Measurements from ENCODE around the gene STAM.

STAM gene

GRCh38 chr10:17647326-17647725 lies 3.4 kb downstream of the STAM start:
- no peak for DNase-seq (ENCODE audit: low read depth in 2 of 2)

GRCh38 chr10:17648243-17649035 lies 4.5 kb downstream of the STAM start:
- DNase-seq (ENCODE audit: low read depth in 2 of 2), result peak in 1 of 2 experiments; percentile 26

- DNase-seq (ENCODE audit: low read depth in 2 of 2), result no peak
Observed at GRCh38 chr10:17649052-17649451, 5.1 kb downstream of the STAM start.

DNA sequence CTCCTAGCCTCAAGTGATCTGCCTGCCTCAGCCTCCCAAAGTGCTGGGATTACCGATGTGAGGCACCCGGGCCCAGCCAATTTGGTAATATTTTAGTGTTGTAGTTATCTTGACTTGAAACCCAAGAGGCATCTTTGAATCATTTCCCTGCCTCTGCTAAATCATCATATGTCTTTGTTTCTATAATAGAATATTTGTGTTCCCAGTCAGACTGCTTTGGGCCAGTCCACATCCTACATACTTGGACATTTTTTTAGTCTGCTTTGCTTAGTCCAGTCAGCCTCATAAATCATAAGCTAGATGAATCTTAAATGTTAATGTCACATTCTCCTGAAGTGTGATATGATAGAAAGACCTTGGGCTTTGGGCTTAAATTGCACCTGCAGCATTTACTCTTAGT lies 5.9 kb downstream of the STAM start:
- no peak for DNase-seq (ENCODE audit: low read depth in 2 of 2)

GRCh38 chr10:17650416-17650815 lies 6.5 kb downstream of the STAM start:
- DNase-seq (ENCODE audit: low read depth in 2 of 2), result no peak

DNA sequence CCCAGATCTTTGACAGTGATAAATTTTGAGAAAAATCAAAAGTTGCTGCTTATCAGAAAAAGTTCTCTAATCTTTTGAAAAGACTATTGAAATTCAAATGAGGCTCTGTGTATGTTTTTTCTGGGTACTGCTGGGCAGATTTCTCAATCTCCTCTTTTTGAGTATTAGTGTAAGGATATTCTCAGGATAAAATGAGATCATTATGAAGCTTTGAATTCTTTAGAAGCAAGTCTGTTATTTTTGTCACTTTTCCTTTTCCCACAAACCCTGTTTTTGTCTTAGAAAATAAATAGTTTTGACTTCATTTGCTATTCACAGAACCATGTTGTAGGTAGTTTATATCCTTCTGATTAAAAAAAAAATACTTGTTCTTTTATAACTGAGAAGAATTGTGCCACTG lies 7.9 kb downstream of the STAM start:
- DNase-seq (ENCODE audit: low read depth in 2 of 2), result no peak

GRCh38 chr10:17652585-17652984 lies 8.6 kb downstream of the STAM start:
- DNase-seq (ENCODE audit: low read depth in 2 of 2), result no peak

DNA sequence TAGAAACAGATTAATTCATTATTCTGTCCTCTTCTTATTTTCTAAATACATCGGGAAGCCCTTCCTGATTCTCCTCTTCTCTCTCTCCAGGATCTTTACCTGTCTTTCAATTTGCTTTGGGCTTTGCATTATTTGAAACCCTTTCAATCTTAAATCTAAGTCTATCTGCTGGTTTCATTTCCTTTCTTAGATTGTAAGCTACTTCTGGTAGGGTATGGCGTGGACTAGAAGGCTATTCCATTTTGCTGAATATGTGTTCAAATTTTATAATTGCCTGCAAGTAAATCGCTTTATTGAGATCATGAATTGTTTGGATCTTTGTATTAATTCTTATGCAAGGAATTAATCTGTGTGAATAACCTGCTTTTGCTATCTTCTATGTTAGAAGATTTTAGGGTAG lies 11.1 kb downstream of the STAM start:
- no peak for DNase-seq (ENCODE audit: low read depth in 2 of 2)

DNA sequence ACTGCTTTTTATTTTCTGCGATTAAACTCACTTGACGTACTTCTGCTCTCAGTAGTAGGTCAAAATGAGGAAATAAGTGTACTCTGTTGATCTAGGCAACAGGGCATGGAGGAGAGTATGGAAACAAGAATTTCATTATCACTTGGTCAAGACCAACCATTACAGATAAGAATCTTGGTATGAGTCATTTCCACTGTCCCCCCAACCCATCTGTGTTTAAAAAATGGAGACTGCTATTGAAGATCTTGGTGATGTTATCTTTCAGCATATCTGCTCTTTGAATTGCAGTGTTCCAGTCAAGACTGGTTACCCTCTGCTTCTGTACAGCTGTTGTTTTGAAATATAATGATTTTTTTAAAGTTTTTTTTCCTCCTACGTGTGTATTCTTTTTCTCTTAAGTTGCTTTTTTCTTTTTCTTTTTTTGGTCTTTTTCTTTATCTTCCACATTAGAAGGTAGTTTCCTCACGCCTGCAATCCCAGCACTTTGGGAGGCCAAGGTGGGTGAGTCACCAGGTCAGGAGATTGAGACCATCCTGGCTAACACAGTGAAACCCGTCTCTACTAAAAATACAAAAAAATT lies 11.7 kb downstream of the STAM start:
- no peak for DNase-seq (ENCODE audit: low read depth in 2 of 2)

DNA sequence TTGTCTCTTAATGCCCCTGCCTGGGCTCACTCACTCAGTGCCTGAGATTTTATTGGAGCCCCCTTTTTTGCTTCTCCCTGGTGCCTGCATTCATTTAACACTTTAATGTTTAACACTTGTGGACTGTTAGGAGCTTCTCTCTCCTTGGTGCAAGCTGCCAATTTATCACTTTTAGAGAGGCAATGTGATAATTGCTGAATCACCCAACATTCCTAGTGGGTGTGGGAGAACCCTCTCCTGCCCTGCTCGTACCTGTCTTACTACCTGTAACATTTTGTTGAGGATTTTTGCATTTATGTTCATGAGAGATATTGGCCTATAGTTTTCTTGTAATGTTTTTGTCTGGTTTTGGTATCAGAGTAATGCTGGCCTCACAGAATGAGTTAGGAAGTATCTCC lies 13.2 kb downstream of the STAM start:
- DNase-seq (ENCODE audit: low read depth in 2 of 2), result no peak

DNA sequence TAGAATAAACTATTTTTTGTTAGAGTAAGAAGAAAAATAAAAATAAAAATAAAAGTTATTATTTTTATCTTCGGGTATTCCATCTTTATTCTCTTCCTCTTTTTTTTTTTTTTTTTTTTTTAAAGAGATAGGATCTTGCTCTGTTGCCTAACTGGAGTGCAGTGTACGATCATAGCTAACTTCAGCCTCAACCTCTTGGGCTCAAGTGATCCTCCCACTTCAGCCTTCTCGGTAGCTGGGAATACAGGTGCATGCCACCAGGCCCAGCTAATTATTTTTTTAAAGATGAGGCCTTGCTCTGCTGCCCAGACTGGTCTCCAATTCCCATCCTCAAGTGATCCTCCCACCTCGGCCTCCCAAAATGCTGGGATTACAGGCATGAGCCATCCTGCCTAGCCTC lies 15.4 kb downstream of the STAM start:
- DNase-seq (ENCODE audit: low read depth in 2 of 2), result no peak

DNA sequence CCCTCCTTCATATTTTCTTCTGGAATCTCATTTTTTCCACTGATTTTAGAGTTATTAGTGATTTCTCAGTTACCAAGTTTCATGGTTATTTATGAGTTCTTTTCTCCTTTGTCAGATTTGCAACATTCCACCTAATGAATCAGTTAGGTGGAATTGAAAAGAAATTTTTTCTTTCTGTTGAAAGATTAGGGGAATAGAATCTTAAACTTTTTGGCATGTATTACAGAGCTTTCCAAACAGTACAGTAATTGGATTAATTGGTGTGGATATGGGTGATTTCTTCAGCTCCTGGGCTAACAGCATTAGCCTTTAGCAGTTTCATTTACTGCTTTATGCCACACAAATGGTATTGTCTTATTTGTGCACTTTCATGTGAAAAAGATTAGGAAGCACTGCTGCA lies 17.0 kb downstream of the STAM start:
- no peak for DNase-seq (ENCODE audit: low read depth in 2 of 2)

- DNase-seq (ENCODE audit: low read depth in 2 of 2), result no peak
Observed at GRCh38 chr10:17661510-17661909, 17.6 kb downstream of the STAM start.

GRCh38 chr10:17662193-17663138 lies 18.5 kb downstream of the STAM start:
- DNase-seq (ENCODE audit: low read depth in 2 of 2), result no peak

GRCh38 chr10:17663450-17663849 lies 19.5 kb downstream of the STAM start:
- no peak for DNase-seq (ENCODE audit: low read depth in 2 of 2)

DNA sequence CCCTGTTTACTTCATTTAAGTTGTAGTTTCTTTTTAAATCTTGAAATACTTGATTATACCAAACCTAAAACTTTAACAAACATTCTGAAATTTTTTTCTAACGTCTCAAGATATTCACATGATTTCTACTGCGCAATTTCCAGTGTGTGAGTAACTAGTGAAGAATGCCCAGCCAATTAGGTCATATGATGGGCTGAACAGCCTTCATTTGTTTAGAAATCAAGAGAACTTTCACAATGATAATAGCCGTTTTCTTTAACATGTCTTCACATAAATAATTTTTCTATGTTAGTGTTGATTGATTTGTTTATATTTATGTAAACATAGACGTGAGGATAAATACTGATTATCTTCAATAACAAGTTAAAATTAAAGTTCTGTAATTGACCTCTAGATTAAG lies 21.8 kb downstream of the STAM start:
- no peak for DNase-seq (ENCODE audit: low read depth in 2 of 2)

GRCh38 chr10:17668435-17669184 lies 24.7 kb downstream of the STAM start:
- no peak for DNase-seq (ENCODE audit: low read depth in 2 of 2)

- peak in 1 of 2 experiments; percentile 38 for DNase-seq (ENCODE audit: low read depth in 2 of 2)
Observed at GRCh38 chr10:17669185-17669872, 25.4 kb downstream of the STAM start.

GRCh38 chr10:17671307-17671706 lies 27.4 kb downstream of the STAM start:
- DNase-seq (ENCODE audit: low read depth in 2 of 2), result no peak

- no peak for DNase-seq (ENCODE audit: low read depth in 2 of 2)
Observed at GRCh38 chr10:17673471-17674061, 29.6 kb downstream of the STAM start.

GRCh38 chr10:17674566-17674965 lies 30.6 kb downstream of the STAM start:
- DNase-seq (ENCODE audit: low read depth in 2 of 2), result no peak
